ENCODE measurements around the gene USP21. TPM values are rescaled to one million over a fixed set of nuclear protein-coding genes. Genes with fewer than 3 reads are reported as not detected.
A peak's percentile ranks its signal among the peaks of the same experiment; 100 is the strongest.

The USP21 gene
- total and polyA plus RNA-seq, 2 of the 13 experiments (the other 11 are each of a cell fraction or from before 2014, with no cell fraction given) = 10.1 to 33.1 TPM

DNA sequence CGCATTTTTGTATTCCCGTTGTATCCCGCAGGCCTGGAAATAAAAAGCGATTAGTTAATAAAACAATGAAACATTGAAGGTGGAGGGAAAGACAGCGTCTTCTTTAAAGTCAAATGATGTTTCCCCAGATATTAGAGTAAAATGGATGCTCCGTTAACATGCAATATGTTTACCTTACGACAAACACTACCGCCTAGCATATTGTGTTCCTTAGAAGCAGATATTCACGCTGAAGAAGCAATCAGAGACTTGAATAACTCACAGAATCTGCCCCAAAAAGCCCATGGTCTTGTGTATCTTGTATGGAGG lies 18.6 kb downstream of the USP21 start:
- H3K79me2 ChIP-seq (ENCODE audit: insufficient read depth, low read length) = peaks cover 10% of the 10 kb centered on the region
- FAIRE-seq (no peak), ATAC-seq (peak; percentile 9), DNase-seq (ENCODE audit: low spot score) (no peak)
- H3K9ac ChIP-seq (ENCODE audit: insufficient read depth, low read depth, low read length) = peak overlapping the region; percentile 84
- in situ Hi-C loops (cut with HindIII; ENCODE audit: extremely low pct_ligation_motif_present, low pct_unique_long_range_greater_than_20kb) = no loop called here
- peaks cover 19% of the 10 kb centered on the region for H3K4me1 ChIP-seq (ENCODE audit: insufficient read depth, low read length)
- H3K9me3 ChIP-seq (ENCODE audit: low read length) = no peaks in the 10 kb centered on the region
- peak overlapping the region; percentile 94 for H2AFZ ChIP-seq (ENCODE audit: low read length)
- H3K27me3 ChIP-seq (ENCODE audit: control insufficient read depth in 1 of 2, insufficient read depth in 2 of 2, low read length in 2 of 2) = no peaks in the 10 kb centered on the region; a peak in 1 of 5 replicates
- intact Hi-C loops (cut with micrococcal nuclease; ENCODE audit: unreplicated experiment) = no loop called here
- H3K36me3 ChIP-seq (replicated peaks in 1 of 2; ENCODE audit: control insufficient read depth in 1 of 2, insufficient read depth in 2 of 2, low read length in 2 of 2) = peaks cover 4 to 20% of the 10 kb centered on the region in 2 experiments
- peak overlapping the region; percentile 79 for H3K27ac ChIP-seq (ENCODE audit: extremely low read length, insufficient read depth, low read length)
- TF ChIP-seq GABPA (IDR thresholded peaks at IDR 0.05; ENCODE audit: low read depth, low read length) (no peak), GABPA (CRISPR knock-in tag; IDR thresholded peaks at IDR 0.05; ENCODE audit: low read depth) (0 out of 2 replicates have a peak, but pooled peaks have one; percentile 9), NFRKB (IDR thresholded peaks at IDR 0.05) (no peak), KDM5A (IDR thresholded peaks at IDR 0.05; ENCODE audit: borderline replicate concordance, low read length) (peak; percentile 53; the same call in 1 of the 2 replicates), ZNF761 (CRISPR knock-in tag; conservative IDR thresholded peaks at IDR 0.05) (0 out of 2 replicates have a peak, but pooled peaks have one; percentile 0), HMGA1 (CRISPR knock-in tag; conservative IDR thresholded peaks at IDR 0.05) (no peak), RAD21 (CRISPR knock-in tag; IDR thresholded peaks at IDR 0.05) (no peak), XBP1 (CRISPR knock-in tag; IDR thresholded peaks at IDR 0.05) (no peak), NR3C1 (CRISPR knock-in tag; IDR thresholded peaks at IDR 0.05) (no peak), ZNF350 (CRISPR knock-in tag; IDR thresholded peaks at IDR 0.05; ENCODE audit: borderline replicate concordance, low read depth) (no peak), NAIF1 (CRISPR knock-in tag; IDR thresholded peaks at IDR 0.05; ENCODE audit: borderline replicate concordance) (peak; percentile 48; the same call in 1 of the 2 replicates), CREB1 (IDR thresholded peaks at IDR 0.05) (no peak), CREB1 (CRISPR knock-in tag; IDR thresholded peaks at IDR 0.05) (0 out of 2 replicates have a peak, but pooled peaks have one; percentile 1), PAWR (CRISPR knock-in tag; IDR thresholded peaks at IDR 0.05; ENCODE audit: borderline replicate concordance) (peak; percentile 16; the same call in 1 of the 2 replicates)
- TF ChIP-seq, protein P1, sequence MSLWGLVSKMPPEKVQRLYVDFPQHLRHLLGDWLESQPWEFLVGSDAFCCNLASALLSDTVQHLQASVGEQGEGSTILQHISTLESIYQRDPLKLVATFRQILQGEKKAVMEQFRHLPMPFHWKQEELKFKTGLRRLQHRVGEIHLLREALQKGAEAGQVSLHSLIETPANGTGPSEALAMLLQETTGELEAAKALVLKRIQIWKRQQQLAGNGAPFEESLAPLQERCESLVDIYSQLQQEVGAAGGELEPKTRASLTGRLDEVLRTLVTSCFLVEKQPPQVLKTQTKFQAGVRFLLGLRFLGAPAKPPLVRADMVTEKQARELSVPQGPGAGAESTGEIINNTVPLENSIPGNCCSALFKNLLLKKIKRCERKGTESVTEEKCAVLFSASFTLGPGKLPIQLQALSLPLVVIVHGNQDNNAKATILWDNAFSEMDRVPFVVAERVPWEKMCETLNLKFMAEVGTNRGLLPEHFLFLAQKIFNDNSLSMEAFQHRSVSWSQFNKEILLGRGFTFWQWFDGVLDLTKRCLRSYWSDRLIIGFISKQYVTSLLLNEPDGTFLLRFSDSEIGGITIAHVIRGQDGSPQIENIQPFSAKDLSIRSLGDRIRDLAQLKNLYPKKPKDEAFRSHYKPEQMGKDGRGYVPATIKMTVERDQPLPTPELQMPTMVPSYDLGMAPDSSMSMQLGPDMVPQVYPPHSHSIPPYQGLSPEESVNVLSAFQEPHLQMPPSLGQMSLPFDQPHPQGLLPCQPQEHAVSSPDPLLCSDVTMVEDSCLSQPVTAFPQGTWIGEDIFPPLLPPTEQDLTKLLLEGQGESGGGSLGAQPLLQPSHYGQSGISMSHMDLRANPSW (CRISPR knock-in tag; IDR thresholded peaks at IDR 0.05; ENCODE audit: borderline replicate concordance) = 0 out of 2 replicates have a peak, but pooled peaks have one; percentile 3
- TF ChIP-seq, protein P2, sequence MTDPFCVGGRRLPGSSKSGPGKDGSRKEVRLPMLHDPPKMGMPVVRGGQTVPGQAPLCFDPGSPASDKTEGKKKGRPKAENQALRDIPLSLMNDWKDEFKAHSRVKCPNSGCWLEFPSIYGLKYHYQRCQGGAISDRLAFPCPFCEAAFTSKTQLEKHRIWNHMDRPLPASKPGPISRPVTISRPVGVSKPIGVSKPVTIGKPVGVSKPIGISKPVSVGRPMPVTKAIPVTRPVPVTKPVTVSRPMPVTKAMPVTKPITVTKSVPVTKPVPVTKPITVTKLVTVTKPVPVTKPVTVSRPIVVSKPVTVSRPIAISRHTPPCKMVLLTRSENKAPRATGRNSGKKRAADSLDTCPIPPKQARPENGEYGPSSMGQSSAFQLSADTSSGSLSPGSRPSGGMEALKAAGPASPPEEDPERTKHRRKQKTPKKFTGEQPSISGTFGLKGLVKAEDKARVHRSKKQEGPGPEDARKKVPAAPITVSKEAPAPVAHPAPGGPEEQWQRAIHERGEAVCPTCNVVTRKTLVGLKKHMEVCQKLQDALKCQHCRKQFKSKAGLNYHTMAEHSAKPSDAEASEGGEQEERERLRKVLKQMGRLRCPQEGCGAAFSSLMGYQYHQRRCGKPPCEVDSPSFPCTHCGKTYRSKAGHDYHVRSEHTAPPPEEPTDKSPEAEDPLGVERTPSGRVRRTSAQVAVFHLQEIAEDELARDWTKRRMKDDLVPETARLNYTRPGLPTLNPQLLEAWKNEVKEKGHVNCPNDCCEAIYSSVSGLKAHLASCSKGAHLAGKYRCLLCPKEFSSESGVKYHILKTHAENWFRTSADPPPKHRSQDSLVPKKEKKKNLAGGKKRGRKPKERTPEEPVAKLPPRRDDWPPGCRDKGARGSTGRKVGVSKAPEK (CRISPR knock-in tag; IDR thresholded peaks at IDR 0.05; ENCODE audit: borderline replicate concordance) = no peak
- TF ChIP-seq, protein P3, sequence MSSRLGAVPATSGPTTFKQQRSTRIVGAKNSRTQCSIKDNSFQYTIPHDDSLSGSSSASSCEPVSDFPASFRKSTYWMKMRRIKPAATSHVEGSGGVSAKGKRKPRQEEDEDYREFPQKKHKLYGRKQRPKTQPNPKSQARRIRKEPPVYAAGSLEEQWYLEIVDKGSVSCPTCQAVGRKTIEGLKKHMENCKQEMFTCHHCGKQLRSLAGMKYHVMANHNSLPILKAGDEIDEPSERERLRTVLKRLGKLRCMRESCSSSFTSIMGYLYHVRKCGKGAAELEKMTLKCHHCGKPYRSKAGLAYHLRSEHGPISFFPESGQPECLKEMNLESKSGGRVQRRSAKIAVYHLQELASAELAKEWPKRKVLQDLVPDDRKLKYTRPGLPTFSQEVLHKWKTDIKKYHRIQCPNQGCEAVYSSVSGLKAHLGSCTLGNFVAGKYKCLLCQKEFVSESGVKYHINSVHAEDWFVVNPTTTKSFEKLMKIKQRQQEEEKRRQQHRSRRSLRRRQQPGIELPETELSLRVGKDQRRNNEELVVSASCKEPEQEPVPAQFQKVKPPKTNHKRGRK (CRISPR knock-in tag; IDR thresholded peaks at IDR 0.05) = peak; percentile 68; the same call in 1 of the 2 replicates
- ChIA-PET POLR2A (interaction anchor here (0.6 to 2.1 kb wide), 4 partner anchors 12 to 136 kb away, joined by 3 to 27 read pairs (median 4); partner anchors contain the start of genes NDUFS2, PPOX, SDHC and USF1), CTCF (ENCODE audit: low intra/inter-chr PET ratio, low total read pairs) (interaction anchor here (1.5 kb wide), 1 partner anchor 11 kb away, joined by 4 read pairs; the partner anchor contains the start of gene PPOX)
- peak overlapping the region; percentile 97 for H3K4me2 ChIP-seq (ENCODE audit: low read depth, low read length)
- under 1% methylated on average over 9 of the region's 9 CpGs for WGBS (ENCODE audit: low lambda C conversion rate)
- H3K4me3 ChIP-seq (replicated peaks in 1 of 3; ENCODE audit: insufficient read depth in 1 of 3, low read depth in 2 of 3, low read length in 3 of 3) = peak overlapping the region; percentile 83 to 92 (median 83)
- no TSS peak for BruUV-seq (replicated peaks)
- no peaks in the 10 kb centered on the region for H4K20me1 ChIP-seq (ENCODE audit: insufficient read depth, low read length)
